Mucosa of stomach (tissue), 1 donor: ENCODE measurements around the gene SH2D3A.
"Not testable (repeated sequence)": the region's sequence is repeated elsewhere in the genome, so short reads cannot be mapped to it uniquely, and the experiment has no call there.

Experiments
- H3K27me3 ChIP-seq: one replicate; pipeline ENCODE4 v1.7.0; 2013; ENCODE audit warnings: mild to moderate bottlenecking, low read length; ENCODE audit not compliant: control insufficient read depth, insufficient read depth
- H3K36me3 ChIP-seq: one replicate; pipeline ENCODE4 v1.7.0; 2013; ENCODE audit warnings: low read length; ENCODE audit not compliant: control insufficient read depth, insufficient read depth
- H3K4me1 ChIP-seq: one replicate; pipeline ENCODE4 v1.7.0; 2013; ENCODE audit warnings: mild to moderate bottlenecking, low read length; ENCODE audit not compliant: control insufficient read depth, insufficient read depth
- H3K4me3 ChIP-seq: one replicate; pipeline ENCODE4 v1.7.0; 2013; ENCODE audit warnings: low read length
- H3K9ac ChIP-seq: one replicate; pipeline ENCODE4 v1.7.0; 2013; ENCODE audit warnings: mild to moderate bottlenecking, low read length, moderate library complexity
- H3K9me3 ChIP-seq: one replicate; pipeline ENCODE4 v1.7.0; 2013; ENCODE audit warnings: mild to moderate bottlenecking, low read length, moderate library complexity; ENCODE audit not compliant: control insufficient read depth
- donor health status: Pancreatic carcinoma.

SH2D3A gene

DNA sequence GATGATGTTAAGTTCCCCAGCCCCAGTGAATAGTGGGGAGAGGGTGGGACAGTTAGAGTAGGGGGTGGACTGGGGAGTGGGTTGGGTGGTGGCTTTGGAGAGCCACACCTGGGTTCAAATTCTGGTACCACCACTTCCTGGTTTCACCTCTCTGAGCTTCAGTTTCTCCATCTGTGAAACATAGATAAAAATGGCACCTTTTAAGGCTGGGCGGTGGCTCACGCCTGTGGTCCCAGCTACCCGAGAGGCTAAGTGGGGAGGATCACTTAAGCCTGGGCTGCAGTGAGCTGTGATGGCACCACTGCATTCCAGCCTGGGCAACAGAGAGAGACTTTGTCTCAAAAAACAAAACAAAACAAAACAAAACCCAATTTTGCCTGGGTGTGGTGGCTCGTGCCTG is 11.2 kb upstream of the SH2D3A start:
- H3K4me3 ChIP-seq = no peak overlapping the region
- H3K9ac ChIP-seq = no peak overlapping the region
- no peaks in the 10 kb centered on the region for H3K36me3 ChIP-seq
- no peaks in the 10 kb centered on the region for H3K9me3 ChIP-seq
- no peaks in the 10 kb centered on the region for H3K4me1 ChIP-seq
- no peaks in the 10 kb centered on the region for H3K27me3 ChIP-seq

DNA sequence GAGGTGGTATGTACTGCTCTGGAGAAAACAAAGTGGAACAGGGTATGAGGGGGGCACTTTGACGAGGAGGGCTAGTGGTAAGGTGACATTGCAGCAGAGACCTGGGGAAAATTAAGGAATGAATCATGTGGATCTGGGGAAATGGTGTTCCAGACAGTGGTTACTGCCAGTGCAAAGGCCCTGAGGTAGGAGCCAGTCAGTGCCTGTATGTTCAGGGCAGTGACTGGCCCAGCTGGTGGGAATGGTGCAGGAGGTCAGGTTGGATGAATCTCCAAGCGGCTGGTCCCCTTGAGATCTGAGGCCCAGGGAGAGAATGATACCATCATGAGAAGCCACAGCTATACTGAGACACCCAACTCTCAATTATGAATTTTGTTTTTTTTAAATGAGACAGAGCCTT is 10.2 kb upstream of the SH2D3A start:
- H3K27me3 ChIP-seq = no peaks in the 10 kb centered on the region
- H3K4me1 ChIP-seq = no peaks in the 10 kb centered on the region
- no peak overlapping the region for H3K9ac ChIP-seq
- H3K4me3 ChIP-seq = no peak overlapping the region
- no peaks in the 10 kb centered on the region for H3K9me3 ChIP-seq
- H3K36me3 ChIP-seq = no peaks in the 10 kb centered on the region

DNA sequence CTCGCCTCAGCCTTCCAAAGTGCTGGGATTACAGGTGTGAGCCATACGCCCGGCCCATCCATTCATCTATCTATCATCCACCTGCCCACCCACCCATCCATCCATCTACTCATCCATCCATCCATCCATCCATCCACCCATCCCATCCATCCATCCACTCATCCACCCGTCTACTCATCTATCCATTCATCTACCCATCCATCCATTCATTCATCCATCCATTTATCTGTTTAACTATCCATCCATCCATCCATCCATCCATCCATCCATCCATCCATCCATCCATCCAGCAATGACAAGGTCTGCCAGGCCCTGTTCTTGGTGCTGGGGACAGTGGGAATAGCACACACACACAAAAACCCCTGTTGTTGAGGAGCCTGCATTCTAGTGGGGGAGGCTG is 9.8 kb upstream of the SH2D3A start:
- Histone ChIP-seq H3K9ac (no peak overlapping the region), H3K4me3 (no peak overlapping the region), H3K36me3 (no peaks in the 10 kb centered on the region), H3K9me3 (no peaks in the 10 kb centered on the region), H3K27me3 (no peaks in the 10 kb centered on the region), H3K4me1 (no peaks in the 10 kb centered on the region)

- not testable (repeated sequence) for H3K4me3 ChIP-seq, H3K9ac ChIP-seq, H3K36me3 ChIP-seq, H3K27me3 ChIP-seq, H3K4me1 ChIP-seq, H3K9me3 ChIP-seq
Measured at GRCh38 chr19:6776045-6776444, 8.8 kb upstream of the SH2D3A start.

DNA sequence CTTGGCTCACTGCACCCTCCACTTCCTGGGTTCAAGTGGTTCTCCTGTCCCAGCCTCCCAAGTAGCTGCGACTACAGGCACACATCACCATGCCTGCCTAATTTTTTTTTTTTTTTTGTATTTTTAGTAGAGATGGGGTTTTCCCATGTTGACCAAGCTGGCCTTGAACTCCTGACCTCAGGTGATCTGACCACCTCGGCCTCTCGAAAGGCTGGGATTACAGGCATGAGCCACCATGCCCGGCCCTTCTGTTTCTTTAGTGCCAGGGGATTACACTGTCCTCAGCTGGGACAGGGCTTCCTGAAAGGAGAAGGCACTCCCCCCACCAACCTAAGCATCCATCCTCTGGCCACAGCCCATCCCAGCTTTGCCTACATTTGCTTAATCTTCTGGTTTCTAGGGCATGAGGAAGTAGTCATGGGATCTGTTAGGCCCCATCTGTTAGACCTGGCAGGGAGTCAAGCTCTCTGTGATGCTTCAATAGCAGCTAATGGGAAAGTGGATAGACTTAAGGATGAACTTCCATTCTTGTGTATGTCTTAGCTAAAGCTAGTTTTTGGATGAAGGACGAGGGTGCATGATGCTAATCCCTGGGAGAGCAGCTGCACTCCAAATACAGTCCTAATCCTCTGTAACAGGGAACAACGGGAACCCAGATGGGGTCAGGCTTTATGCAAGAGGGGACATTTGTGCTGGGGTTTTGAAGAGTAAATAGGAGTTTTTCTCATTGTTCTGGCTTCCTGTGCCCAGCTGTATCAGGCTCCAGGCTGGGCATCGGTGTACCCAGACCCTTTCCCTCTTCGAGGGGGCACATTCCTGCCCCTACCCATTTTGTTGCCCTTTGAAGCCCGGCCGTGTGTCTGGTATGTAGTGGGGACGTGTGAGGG is 7.8 kb upstream of the SH2D3A start:
- Histone ChIP-seq H3K9me3 (no peaks in the 10 kb centered on the region), H3K4me3 (no peak overlapping the region), H3K27me3 (no peaks in the 10 kb centered on the region), H3K4me1 (no peaks in the 10 kb centered on the region), H3K9ac (no peak overlapping the region), H3K36me3 (no peaks in the 10 kb centered on the region)

DNA sequence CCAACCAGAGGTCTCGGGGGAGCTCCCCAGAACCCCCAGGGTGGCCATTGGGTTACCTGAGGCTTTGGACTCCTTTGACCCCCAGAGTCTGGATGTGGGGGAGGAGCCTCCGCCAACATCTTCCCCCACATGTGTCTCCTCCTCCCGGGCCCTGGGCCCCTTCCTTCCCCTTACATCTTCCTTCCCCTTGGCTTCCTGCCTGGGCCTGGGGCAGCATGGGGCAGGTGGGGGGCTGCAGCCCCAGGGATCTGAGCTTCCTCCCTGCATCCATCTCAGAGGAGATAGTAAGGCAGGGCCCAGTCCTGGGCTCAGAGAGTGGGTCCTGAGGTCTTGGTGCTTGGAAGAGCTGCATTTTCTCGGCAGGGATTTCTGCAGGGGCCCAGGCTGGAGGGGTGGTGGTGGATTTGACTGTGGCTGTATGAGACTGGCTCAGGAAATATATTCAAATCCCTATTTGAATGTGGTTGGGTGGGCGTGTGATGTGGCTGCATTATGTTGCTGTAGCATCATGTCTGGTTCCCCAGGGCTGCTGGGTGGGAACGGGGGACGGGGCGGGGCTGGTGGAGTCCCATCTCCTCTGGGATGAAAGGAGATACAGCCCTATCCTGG is 6.2 kb upstream of the SH2D3A start:
- Histone ChIP-seq H3K27me3 (no peaks in the 10 kb centered on the region), H3K4me1 (no peaks in the 10 kb centered on the region), H3K36me3 (no peaks in the 10 kb centered on the region), H3K9me3 (no peaks in the 10 kb centered on the region), H3K4me3 (no peak overlapping the region), H3K9ac (no peak overlapping the region)

DNA sequence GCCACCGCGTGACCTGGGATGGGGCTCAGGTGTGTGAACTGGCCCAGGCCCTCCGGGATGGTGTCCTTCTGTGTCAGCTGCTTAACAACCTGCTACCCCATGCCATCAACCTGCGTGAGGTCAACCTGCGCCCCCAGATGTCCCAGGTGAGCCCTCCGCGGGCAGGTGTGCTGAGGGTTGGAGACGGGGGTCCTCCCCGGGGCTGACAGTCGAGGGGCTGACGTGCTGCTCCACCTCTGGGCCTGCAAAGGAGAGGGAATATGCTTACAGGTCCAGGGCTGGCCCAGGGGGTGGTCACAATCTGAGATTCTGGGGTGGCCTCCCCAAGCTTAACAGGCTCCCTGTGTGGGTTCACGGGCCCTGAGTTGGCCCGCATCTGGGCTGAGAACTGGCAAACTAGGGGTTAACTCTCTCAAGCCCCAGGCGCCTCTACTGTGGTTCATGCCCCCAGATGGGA is 5.7 kb upstream of the SH2D3A start:
- H3K4me1 ChIP-seq = peaks cover 2% of the 10 kb centered on the region
- H3K36me3 ChIP-seq = no peaks in the 10 kb centered on the region
- no peak overlapping the region for H3K4me3 ChIP-seq
- no peak overlapping the region for H3K9ac ChIP-seq
- H3K27me3 ChIP-seq = no peaks in the 10 kb centered on the region
- no peaks in the 10 kb centered on the region for H3K9me3 ChIP-seq

DNA sequence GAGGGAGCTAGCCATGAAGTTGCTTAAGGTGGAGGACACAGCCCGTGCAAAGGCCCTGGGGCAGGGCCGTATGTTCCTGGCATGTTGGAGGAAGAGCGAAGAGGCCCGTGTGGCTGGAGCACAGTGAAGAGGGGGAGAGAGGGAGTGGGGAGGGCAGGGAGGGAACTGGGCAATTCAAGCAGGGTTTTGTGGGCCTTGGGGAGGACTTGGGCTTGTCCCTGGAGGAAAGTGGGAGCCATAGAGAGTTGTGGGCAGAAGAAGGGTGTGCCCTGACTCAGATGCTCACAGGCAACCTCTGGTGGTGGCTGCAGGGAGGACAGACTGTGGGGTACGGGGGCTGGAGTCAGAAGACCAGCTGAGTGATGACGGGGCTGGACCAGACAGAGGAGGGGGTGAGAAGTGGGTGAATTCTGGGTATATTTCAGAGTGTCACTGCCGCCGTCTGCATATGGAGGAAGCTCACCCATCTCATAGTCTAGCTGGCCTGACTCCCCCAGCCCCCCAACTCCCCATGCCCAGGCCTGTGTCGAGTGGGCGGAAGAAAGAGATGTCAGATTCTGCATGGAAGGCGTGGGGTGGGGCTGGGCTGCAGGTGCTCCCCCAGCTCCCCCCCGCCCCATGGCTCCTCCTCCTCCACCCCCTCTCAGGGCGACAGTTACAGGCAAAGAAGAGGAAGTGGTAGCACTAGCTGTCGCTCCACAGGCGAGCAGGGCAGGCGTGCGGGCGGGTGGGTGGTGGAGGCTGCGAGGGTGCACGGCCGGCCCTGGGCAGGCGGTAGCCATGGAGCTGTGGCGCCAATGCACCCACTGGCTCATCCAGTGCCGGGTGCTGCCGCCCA is 5.0 kb upstream of the SH2D3A start, which contains the start of gene VAV1:
VAV1 (plus strand) TSS at position 681 of the 838 bp plus-strand sequence; CDS start at position 781, 100 bp downstream.
- no peak within 1 kb of the TSS for H3K4me3 ChIP-seq
- H3K4me1 ChIP-seq = peaks cover 4% of the 10 kb centered on the region
- H3K36me3 ChIP-seq = no peaks in the 10 kb centered on the region
- H3K9me3 ChIP-seq = no peaks in the 10 kb centered on the region
- no peak within 1 kb of the TSS for H3K9ac ChIP-seq
- no peaks in the 10 kb centered on the region for H3K27me3 ChIP-seq

DNA sequence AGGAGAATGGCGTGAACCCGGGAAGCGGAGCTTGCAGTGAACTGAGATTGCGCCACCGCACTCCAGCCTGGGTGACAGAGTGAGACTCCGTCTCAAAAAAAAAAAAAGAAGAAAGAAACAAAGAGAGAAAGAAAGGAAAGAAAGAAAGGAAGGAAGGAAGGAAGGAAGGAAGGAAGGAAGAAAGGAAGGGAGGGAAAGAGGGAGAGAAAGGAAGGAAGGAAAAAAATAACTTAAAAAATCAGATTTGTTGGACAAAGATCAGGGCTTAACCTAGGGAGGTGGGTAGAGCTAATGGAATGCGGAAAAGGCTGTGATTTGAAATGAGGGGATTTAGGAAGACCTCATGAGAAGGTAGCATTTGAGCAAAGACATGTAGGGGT is 4.4 kb upstream of the SH2D3A start:
- not testable (repeated sequence) for H3K4me1 ChIP-seq, H3K27me3 ChIP-seq, H3K4me3 ChIP-seq

GRCh38 chr19:6769006-6769619 is 1.9 kb upstream of the SH2D3A start:
- no peak overlapping the region for H3K4me3 ChIP-seq
- peaks cover 16% of the 10 kb centered on the region for H3K4me1 ChIP-seq
- H3K9me3 ChIP-seq = no peaks in the 10 kb centered on the region
- no peaks in the 10 kb centered on the region for H3K27me3 ChIP-seq
- H3K36me3 ChIP-seq = no peaks in the 10 kb centered on the region
- H3K9ac ChIP-seq = no peak overlapping the region

More for the DNA sequence above, 4.4 kb upstream of the SH2D3A start:
- H3K9me3 ChIP-seq, H3K9ac ChIP-seq, H3K36me3 ChIP-seq: not testable (repeated sequence)

DNA sequence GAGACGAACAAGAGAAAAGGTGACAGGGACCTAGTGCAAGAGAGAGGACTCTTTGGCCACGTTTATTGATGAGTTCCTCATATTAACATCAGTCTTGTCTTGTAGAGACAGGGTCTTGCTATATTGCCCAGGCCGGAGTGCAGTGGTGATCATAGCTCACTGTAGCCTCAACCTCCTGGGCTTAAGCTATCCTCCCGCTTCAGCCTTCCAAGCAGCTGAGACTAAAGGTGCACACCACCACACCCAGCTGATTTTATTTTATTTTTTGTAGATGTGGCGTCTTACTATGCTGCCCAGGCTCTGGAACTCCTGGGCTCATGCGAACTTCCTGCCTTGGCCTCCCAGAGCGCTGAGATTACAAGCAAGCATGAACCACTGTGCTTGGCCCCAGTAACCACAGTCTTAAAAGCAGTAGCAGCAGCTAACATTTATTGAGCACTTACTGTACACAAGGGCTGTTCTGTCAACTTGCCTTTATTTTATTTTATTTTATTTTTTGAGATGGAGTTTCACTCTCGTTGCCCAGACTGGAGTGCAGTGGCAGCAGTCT is 1.1 kb upstream of the SH2D3A start:
- H3K4me1 ChIP-seq = peaks cover 16% of the 10 kb centered on the region
- no peak overlapping the region for H3K9ac ChIP-seq
- H3K9me3 ChIP-seq = no peaks in the 10 kb centered on the region
- no peaks in the 10 kb centered on the region for H3K27me3 ChIP-seq
- H3K4me3 ChIP-seq = no peak overlapping the region
- H3K36me3 ChIP-seq = no peaks in the 10 kb centered on the region
